ENCODE measurements around the gene GCNT4. TPM values are rescaled to one million over a fixed set of nuclear protein-coding genes. Genes with fewer than 3 reads are reported as not detected.

GCNT4 gene
- total RNA-seq, 1 experiment from 2014 or later, result 0.63 TPM

DNA sequence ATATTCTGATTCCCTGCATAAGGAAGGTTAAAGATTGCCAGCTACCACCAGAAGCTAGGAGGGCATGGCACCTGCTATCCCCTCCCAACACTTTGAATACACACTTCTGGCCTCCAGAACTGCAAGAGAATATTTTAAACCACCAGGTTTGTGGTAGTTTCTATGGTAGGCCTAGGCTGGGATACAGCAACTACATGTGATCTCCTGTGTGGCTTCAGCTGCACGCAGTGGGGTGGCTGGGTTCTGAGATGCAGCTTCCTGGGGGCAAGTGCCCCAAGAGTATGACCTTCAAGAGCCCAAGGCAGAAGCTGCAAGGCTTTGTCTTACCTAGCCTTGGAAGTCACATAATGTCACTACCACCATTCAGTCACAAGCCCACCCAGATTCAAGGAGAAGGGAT, 39.6 kb downstream of the GCNT4 start:
- Histone ChIP-seq H3K4me1 (ENCODE audit: insufficient read depth, low read length) (no peaks in the 10 kb centered on the region), H3K9me3 (ENCODE audit: control insufficient read depth, low read depth, low read length) (no peaks in the 10 kb centered on the region), H4K91ac (ENCODE audit: insufficient read length, low read depth, low read length) (no peak overlapping the region), H2AK5ac (ENCODE audit: insufficient read length, low read length) (no peak overlapping the region), H2BK5ac (ENCODE audit: insufficient read length, low read length) (no peak overlapping the region), H2BK15ac (ENCODE audit: low read depth, low read length) (no peak overlapping the region), H3K4ac (ENCODE audit: low read depth, low read length) (no peak overlapping the region), H4K5ac (ENCODE audit: insufficient read length, low read depth, low read length) (no peak overlapping the region), H3K14ac (ENCODE audit: insufficient read depth, low read length) (no peak overlapping the region), H3K9ac (ENCODE audit: extremely low read depth, insufficient read length, low read length) (no peak overlapping the region), H3K23me2 (ENCODE audit: insufficient read length, low read depth, low read length, poor library complexity, severe bottlenecking) (no peaks in the 10 kb centered on the region), H3K79me1 (ENCODE audit: insufficient read depth, low read depth, low read length, poor library complexity, severe bottlenecking) (no peaks in the 10 kb centered on the region), H3K18ac (ENCODE audit: insufficient read length, low read depth, low read length) (no peak overlapping the region), H3K56ac (ENCODE audit: insufficient read length, low read depth, low read length) (no peak overlapping the region), H2AFZ (ENCODE audit: low read length) (no peak overlapping the region), H3K23ac (ENCODE audit: insufficient read length, low read depth, low read length) (no peak overlapping the region), H4K20me1 (ENCODE audit: control insufficient read depth, insufficient read depth, insufficient read length) (no peaks in the 10 kb centered on the region), H2BK120ac (ENCODE audit: low read depth, low read length, poor library complexity, severe bottlenecking) (no peak overlapping the region), H3K27me3 (ENCODE audit: insufficient read depth, low read length) (no peaks in the 10 kb centered on the region), H3T11ph (ENCODE audit: low read length) (no peak overlapping the region), H2BK12ac (ENCODE audit: insufficient read length, low read depth, low read length) (no peak overlapping the region), H3K4me2 (ENCODE audit: insufficient read depth, insufficient read length, low read length) (no peak overlapping the region), H4K8ac (replicated peaks; ENCODE audit: insufficient read length, low read depth, low read length) (no peak overlapping the region), H2BK20ac (ENCODE audit: low read depth, low read length, poor library complexity, severe bottlenecking) (no peak overlapping the region), H3K27ac (ENCODE audit: insufficient read length, low read depth, low read length) (no peak overlapping the region), H3K79me2 (ENCODE audit: insufficient read depth, low read length) (no peaks in the 10 kb centered on the region)
- no CpG with 5 or more reads among the region's 1 CpG for WGBS (ENCODE audit: extremely low coverage, insufficient read length, low lambda C conversion rate)
- no peaks in the 10 kb centered on the region; the same call in 1 of the 2 replicates for H3K27me3 Mint-ChIP-seq (ENCODE audit: low read depth)
- no peaks in the 10 kb centered on the region; a peak in 2 of 5 replicates for H3K9me3 Mint-ChIP-seq
- no peak overlapping the region for H3K4me3 Mint-ChIP-seq
- H3K4me1 Mint-ChIP-seq, result peaks cover 14 to 17% of the 10 kb centered on the region in 2 experiments
- H3K27ac Mint-ChIP-seq, result no peak overlapping the region
- H3K36me3 Mint-ChIP-seq (ENCODE audit: insufficient read depth in 1 of 3, low read depth in 3 of 3), result no peaks in the 10 kb centered on the region
- TF ChIP-seq, protein P1, sequence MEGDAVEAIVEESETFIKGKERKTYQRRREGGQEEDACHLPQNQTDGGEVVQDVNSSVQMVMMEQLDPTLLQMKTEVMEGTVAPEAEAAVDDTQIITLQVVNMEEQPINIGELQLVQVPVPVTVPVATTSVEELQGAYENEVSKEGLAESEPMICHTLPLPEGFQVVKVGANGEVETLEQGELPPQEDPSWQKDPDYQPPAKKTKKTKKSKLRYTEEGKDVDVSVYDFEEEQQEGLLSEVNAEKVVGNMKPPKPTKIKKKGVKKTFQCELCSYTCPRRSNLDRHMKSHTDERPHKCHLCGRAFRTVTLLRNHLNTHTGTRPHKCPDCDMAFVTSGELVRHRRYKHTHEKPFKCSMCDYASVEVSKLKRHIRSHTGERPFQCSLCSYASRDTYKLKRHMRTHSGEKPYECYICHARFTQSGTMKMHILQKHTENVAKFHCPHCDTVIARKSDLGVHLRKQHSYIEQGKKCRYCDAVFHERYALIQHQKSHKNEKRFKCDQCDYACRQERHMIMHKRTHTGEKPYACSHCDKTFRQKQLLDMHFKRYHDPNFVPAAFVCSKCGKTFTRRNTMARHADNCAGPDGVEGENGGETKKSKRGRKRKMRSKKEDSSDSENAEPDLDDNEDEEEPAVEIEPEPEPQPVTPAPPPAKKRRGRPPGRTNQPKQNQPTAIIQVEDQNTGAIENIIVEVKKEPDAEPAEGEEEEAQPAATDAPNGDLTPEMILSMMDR (conservative IDR thresholded peaks at IDR 0.05), result no peak
- no peak for DNase-seq
